ENCODE data around the gene CCDC60.

CCDC60 gene

GRCh38 chr12:119381471-119382235 is 47.1 kb downstream of the CCDC60 start:
- in situ Hi-C loops (cut with MboI; ENCODE audit: low sequenced_read_pairs): no loop called here

GRCh38 chr12:119383206-119383605 is 48.7 kb downstream of the CCDC60 start:
- in situ Hi-C loops (cut with MboI; ENCODE audit: low sequenced_read_pairs): no loop called here

GRCh38 chr12:119384340-119384739 is 49.8 kb downstream of the CCDC60 start:
- in situ Hi-C loops (cut with MboI; ENCODE audit: low sequenced_read_pairs): no loop called here

GRCh38 chr12:119385659-119386058 is 51.1 kb downstream of the CCDC60 start:
- in situ Hi-C loops (cut with MboI; ENCODE audit: low sequenced_read_pairs): no loop called here

- in situ Hi-C loops (cut with MboI; ENCODE audit: low sequenced_read_pairs): no loop called here
Measured at GRCh38 chr12:119389687-119390086, 55.2 kb downstream of the CCDC60 start.

- in situ Hi-C loops (cut with MboI; ENCODE audit: low sequenced_read_pairs): no loop called here
Measured at GRCh38 chr12:119391673-119392072, 57.1 kb downstream of the CCDC60 start.

GRCh38 chr12:119393677-119394076 is 59.1 kb downstream of the CCDC60 start:
- in situ Hi-C loops (cut with MboI; ENCODE audit: low sequenced_read_pairs): no loop called here

GRCh38 chr12:119397540-119397939 is 63.0 kb downstream of the CCDC60 start:
- in situ Hi-C loops (cut with MboI; ENCODE audit: low sequenced_read_pairs): no loop called here

- in situ Hi-C loops (cut with MboI; ENCODE audit: low sequenced_read_pairs): no loop called here
Measured at GRCh38 chr12:119398190-119398589, 63.7 kb downstream of the CCDC60 start.

- in situ Hi-C loops (cut with MboI; ENCODE audit: low sequenced_read_pairs): no loop called here
Measured at GRCh38 chr12:119399301-119399700, 64.8 kb downstream of the CCDC60 start.

GRCh38 chr12:119406308-119406707 is 71.8 kb downstream of the CCDC60 start:
- in situ Hi-C loops (cut with MboI; ENCODE audit: low sequenced_read_pairs): no loop called here

- in situ Hi-C loops (cut with MboI; ENCODE audit: low sequenced_read_pairs): no loop called here
Measured at GRCh38 chr12:119406811-119407210, 72.3 kb downstream of the CCDC60 start.

GRCh38 chr12:119409043-119409442 is 74.5 kb downstream of the CCDC60 start:
- in situ Hi-C loops (cut with MboI; ENCODE audit: low sequenced_read_pairs): no loop called here

GRCh38 chr12:119410396-119410795 is 75.9 kb downstream of the CCDC60 start:
- in situ Hi-C loops (cut with MboI; ENCODE audit: low sequenced_read_pairs): no loop called here

GRCh38 chr12:119412306-119412705 is 77.8 kb downstream of the CCDC60 start:
- in situ Hi-C loops (cut with MboI; ENCODE audit: low sequenced_read_pairs): no loop called here

- in situ Hi-C loops (cut with MboI; ENCODE audit: low sequenced_read_pairs): no loop called here
Measured at GRCh38 chr12:119412811-119413794, 78.6 kb downstream of the CCDC60 start.

GRCh38 chr12:119415714-119416113 is 81.2 kb downstream of the CCDC60 start:
- in situ Hi-C loops (cut with MboI; ENCODE audit: low sequenced_read_pairs): no loop called here

GRCh38 chr12:119417440-119417839 is 82.9 kb downstream of the CCDC60 start:
- in situ Hi-C loops (cut with MboI; ENCODE audit: low sequenced_read_pairs): no loop called here

- in situ Hi-C loops (cut with MboI; ENCODE audit: low sequenced_read_pairs): no loop called here
Measured at GRCh38 chr12:119419381-119419780, 84.9 kb downstream of the CCDC60 start.

GRCh38 chr12:119423285-119423684 is 88.8 kb downstream of the CCDC60 start:
- in situ Hi-C loops (cut with MboI; ENCODE audit: low sequenced_read_pairs): no loop called here

GRCh38 chr12:119425623-119426022 is 91.1 kb downstream of the CCDC60 start:
- in situ Hi-C loops (cut with MboI; ENCODE audit: low sequenced_read_pairs): no loop called here

GRCh38 chr12:119431151-119431550 is 96.6 kb downstream of the CCDC60 start:
- in situ Hi-C loops (cut with MboI; ENCODE audit: low sequenced_read_pairs): no loop called here

Data from HL-60/S4 (cell line).